Upper lobe of left lung (tissue), 4 donors: ENCODE data around the gene ARHGEF38.

Experiments used
- CTCF ChIP-seq, 6 experiments: fragments of 450-650 bp in 4 of 6; fragments of 200-600 bp in 2 of 6; sonication (generic) in 2 of 6; IDR thresholded peaks; one replicate each; pipeline ENCODE4 v1.5.1; 2016 to 2019; ENCODE audit warnings: antibody characterized with exemption in 6 of 6
- POLR2A ChIP-seq, 4 donors: fragments of 450-650 bp; IDR thresholded peaks; one replicate each; pipeline ENCODE4 v1.5.1; 2016 to 2017; ENCODE audit warnings: antibody characterized with exemption in 4 of 4, mild to moderate bottlenecking in 2 of 4

DNA sequence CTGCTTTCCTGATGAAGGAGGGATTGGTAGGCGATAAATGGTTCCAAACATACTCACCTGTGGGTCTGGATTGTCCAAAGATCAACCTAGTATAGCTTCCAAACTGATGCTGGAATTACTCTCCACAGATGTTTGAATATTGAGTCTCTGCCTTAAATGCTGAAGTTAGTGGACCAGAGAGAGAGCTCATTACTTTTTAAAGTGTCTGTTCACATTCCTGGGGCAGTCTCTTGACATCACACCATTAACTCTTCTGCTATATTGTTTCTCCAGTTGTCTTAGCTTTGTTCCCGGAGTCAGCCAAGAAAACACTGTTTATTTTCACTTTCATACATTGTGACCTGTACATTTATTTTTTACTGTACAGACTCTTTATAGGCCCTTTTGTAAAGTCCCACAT lies 35.4 kb downstream of the ARHGEF38 start:
- TF ChIP-seq CTCF (IDR thresholded peaks at IDR 0.05), result no peak
- TF ChIP-seq POLR2A (IDR thresholded peaks at IDR 0.05), result no peak
